ENCODE results near the gene SMOC2. TPM values are rescaled to one million over a fixed set of nuclear protein-coding genes. Genes with fewer than 3 reads are reported as not detected.

SMOC2 gene
- total RNA-seq, 4 donors from 2014 or later: 10.7 to 14.9 (median 13.7) TPM

DNA sequence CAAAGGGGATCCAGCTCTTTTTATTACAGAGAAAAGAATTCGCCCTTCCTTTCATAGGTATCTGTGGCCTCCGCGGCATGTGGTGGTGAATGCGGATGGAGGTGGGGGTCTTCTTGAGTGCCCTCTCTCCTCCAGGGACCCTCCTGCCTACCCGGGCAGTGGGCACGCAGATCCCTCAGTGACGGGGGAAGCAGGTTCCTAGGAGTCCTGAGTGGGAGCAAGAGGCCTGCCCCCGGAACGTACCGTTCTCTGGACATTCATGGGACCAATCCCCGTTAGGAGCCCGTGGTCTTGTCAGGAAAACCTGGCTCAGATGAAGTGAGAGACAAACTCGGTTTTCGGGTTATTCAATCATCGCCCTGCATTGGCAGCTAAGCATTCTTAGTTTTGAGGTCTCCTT lies 56.4 kb downstream of the SMOC2 start:
- no peak for DNase-seq
- Histone ChIP-seq H3K9me3 (no peaks in the 10 kb centered on the region), H3K27me3 (no peaks in the 10 kb centered on the region), H3K4me1 (no peaks in the 10 kb centered on the region), H3K4me3 (no peak overlapping the region), H3K36me3 (no peaks in the 10 kb centered on the region), H3K27ac (no peak overlapping the region)
- TF ChIP-seq, protein P1, sequence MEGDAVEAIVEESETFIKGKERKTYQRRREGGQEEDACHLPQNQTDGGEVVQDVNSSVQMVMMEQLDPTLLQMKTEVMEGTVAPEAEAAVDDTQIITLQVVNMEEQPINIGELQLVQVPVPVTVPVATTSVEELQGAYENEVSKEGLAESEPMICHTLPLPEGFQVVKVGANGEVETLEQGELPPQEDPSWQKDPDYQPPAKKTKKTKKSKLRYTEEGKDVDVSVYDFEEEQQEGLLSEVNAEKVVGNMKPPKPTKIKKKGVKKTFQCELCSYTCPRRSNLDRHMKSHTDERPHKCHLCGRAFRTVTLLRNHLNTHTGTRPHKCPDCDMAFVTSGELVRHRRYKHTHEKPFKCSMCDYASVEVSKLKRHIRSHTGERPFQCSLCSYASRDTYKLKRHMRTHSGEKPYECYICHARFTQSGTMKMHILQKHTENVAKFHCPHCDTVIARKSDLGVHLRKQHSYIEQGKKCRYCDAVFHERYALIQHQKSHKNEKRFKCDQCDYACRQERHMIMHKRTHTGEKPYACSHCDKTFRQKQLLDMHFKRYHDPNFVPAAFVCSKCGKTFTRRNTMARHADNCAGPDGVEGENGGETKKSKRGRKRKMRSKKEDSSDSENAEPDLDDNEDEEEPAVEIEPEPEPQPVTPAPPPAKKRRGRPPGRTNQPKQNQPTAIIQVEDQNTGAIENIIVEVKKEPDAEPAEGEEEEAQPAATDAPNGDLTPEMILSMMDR (IDR thresholded peaks at IDR 0.05): no peak
- TF ChIP-seq POLR2A (IDR thresholded peaks at IDR 0.05): no peak

- Histone ChIP-seq H3K36me3 (no peaks in the 10 kb centered on the region), H3K4me1 (no peaks in the 10 kb centered on the region), H3K27me3 (no peaks in the 10 kb centered on the region), H3K9me3 (no peaks in the 10 kb centered on the region), H3K4me3 (no peak overlapping the region), H3K27ac (no peak overlapping the region)
- no peak for TF ChIP-seq POLR2A (IDR thresholded peaks at IDR 0.05)
- TF ChIP-seq, protein P1 (IDR thresholded peaks at IDR 0.05): no peak
- no peak for DNase-seq
These were observed 57.3 kb downstream of the SMOC2 start for GRCh38 chr6:168498161-168498843.

GRCh38 chr6:168499045-168499650 lies 58.2 kb downstream of the SMOC2 start:
- Histone ChIP-seq H3K4me1 (no peaks in the 10 kb centered on the region), H3K36me3 (no peaks in the 10 kb centered on the region), H3K4me3 (no peak overlapping the region), H3K27me3 (no peaks in the 10 kb centered on the region), H3K9me3 (no peaks in the 10 kb centered on the region), H3K27ac (no peak overlapping the region)
- DNase-seq: no peak
- TF ChIP-seq POLR2A (IDR thresholded peaks at IDR 0.05): no peak
- TF ChIP-seq, protein P1 (IDR thresholded peaks at IDR 0.05): no peak

- Histone ChIP-seq H3K36me3 (no peaks in the 10 kb centered on the region), H3K9me3 (no peaks in the 10 kb centered on the region), H3K4me3 (no peak overlapping the region), H3K4me1 (no peaks in the 10 kb centered on the region), H3K27ac (no peak overlapping the region), H3K27me3 (no peaks in the 10 kb centered on the region)
- no peak for DNase-seq
- TF ChIP-seq, protein P1 (IDR thresholded peaks at IDR 0.05): no peak
These were observed 59.5 kb downstream of the SMOC2 start for GRCh38 chr6:168500519-168500918.

DNA sequence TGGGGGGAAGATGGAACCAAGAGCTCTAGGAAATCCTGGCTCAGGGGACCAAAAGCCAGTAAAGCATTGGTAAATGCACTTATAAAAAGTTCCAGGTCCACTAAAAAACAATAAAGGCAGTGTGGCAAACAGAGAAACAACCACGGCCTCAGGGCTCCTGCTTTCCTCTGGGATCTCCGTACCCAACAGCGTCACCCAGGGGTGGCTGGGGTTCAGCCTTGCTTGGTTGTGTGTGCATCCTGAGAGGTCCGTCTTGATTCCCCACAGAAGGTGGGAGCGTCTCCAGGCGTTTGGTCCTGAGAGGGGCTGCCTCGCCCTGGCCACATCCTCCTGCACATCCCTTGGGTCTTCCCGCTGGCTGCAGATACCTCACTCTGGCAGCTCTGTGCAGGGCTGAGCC lies 60.6 kb downstream of the SMOC2 start:
- no peak for DNase-seq
- Histone ChIP-seq H3K27ac (no peak overlapping the region), H3K9me3 (no peaks in the 10 kb centered on the region), H3K4me3 (no peak overlapping the region), H3K36me3 (no peaks in the 10 kb centered on the region), H3K27me3 (no peaks in the 10 kb centered on the region), H3K4me1 (no peaks in the 10 kb centered on the region)
- TF ChIP-seq, protein P1 (IDR thresholded peaks at IDR 0.05): no peak
- no peak for TF ChIP-seq POLR2A (IDR thresholded peaks at IDR 0.05)

Data from Peyer's patch (tissue), 4 donors.